Measurements from ENCODE around the gene NFYC.
"Not testable (repeated sequence)": the region's sequence is repeated elsewhere in the genome, so short reads cannot be mapped to it uniquely, and the experiment has no call there.

NFYC gene

GRCh38 chr1:40687059-40687458 is 4.4 kb upstream of the NFYC start:
- no peak overlapping the region for H3K27ac Mint-ChIP-seq

DNA sequence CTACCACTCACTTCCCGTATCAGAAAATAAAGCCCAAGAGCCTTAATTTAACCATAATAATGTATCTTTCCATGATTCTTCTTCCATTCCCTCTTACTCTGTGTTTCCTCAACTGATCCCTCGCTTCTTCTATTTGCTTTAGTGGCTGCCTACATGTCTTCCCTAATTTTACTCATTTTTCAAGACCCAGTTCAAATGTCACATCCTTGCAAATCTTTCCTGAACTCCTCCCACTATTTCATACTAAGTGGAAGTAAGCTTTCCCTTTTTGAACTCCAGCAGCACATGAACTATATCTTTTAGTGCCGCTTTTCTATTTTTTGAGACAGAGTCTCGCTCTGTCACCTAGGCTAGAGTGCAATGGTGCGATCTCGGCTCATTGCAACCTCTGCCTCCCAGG is 3.8 kb upstream of the NFYC start:
- H3K9me3 Mint-ChIP-seq = no peaks in the 10 kb centered on the region
- H3K27me3 Mint-ChIP-seq = no peaks in the 10 kb centered on the region
- DNase-seq (ENCODE audit: low spot score in 2 of 2) (no peak), ATAC-seq (ENCODE audit: low read depth) (no peak)
- no peak overlapping the region for H3K27ac Mint-ChIP-seq
- H3K4me3 Mint-ChIP-seq = no peak overlapping the region
- H3K36me3 Mint-ChIP-seq = peaks cover 12% of the 10 kb centered on the region
- peaks cover 18% of the 10 kb centered on the region for H3K4me1 Mint-ChIP-seq

More at GRCh38 chr1:40687059-40687458, 4.4 kb upstream of the NFYC start:
- H3K9me3 Mint-ChIP-seq = no peaks in the 10 kb centered on the region
- no peaks in the 10 kb centered on the region for H3K27me3 Mint-ChIP-seq
- H3K36me3 Mint-ChIP-seq = peaks cover 12% of the 10 kb centered on the region
- ATAC-seq (ENCODE audit: low read depth) = no peak
- no peak for DNase-seq (ENCODE audit: low spot score in 2 of 2)
- peaks cover 12% of the 10 kb centered on the region for H3K4me1 Mint-ChIP-seq
- no peak overlapping the region for H3K4me3 Mint-ChIP-seq

DNA sequence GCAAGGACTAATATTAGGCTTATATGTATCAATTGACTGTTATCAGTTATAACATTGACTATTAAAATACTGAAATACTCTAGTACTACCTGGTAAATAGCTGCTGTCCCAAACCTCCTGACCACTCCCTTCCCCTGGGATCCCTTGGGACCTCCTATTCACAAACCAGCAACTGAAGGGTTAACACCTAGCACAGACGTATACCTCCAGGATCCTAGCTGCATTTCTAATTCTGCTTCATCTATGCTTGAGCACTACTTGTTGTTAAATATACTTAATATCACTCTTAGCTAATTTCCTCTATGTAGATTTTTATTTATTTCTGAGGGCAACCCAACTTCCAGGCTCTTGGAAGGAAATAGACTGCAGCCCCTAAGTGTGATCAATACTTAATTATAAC is 1.8 kb upstream of the NFYC start:
- Mint-ChIP-seq H3K4me1 (peaks cover 36% of the 10 kb centered on the region), H3K36me3 (peaks cover 12% of the 10 kb centered on the region), H3K9me3 (no peaks in the 10 kb centered on the region), H3K27ac (peak overlapping the region; percentile 75), H3K4me3 (no peak overlapping the region), H3K27me3 (no peaks in the 10 kb centered on the region)
- DNase-seq (ENCODE audit: low spot score in 2 of 2) (no peak), ATAC-seq (ENCODE audit: low read depth) (no peak)

DNA sequence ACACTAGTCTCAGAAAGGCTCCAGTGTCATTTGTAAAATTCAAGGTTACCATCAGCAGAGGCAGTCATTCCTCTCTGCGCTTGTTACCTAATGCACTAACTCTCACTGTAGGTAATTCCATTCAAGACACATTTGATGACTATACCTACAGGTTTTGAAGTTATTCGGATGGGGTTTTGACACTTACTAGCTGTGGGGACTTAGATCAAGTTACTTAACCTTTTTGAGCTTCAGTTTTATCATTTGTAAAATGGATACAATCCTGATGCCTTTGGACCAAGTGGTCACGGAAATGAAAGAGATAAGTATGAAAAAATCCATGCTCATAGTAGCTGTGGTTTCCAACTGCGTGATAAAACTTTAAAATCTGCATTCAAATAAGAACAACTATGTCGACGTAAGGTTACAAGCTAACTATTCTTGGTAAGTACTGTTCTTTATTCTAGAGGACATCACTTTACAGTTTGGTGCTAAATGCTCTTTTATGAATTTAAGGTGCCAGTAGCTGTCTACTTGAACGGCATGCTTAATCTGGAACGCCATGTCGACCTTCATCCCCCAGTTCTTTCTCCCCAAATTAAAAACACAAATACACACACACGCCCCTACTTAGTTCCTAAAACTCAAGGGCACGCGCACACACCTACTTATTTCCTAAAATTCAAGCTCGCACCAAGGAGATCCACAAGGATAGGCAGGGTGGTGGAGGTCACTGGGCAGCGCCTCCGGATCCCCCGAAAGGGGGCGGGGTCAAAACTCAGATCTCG is 550 bp upstream of the NFYC start:
- Mint-ChIP-seq H3K27me3 (no peaks in the 10 kb centered on the region), H3K9me3 (no peaks in the 10 kb centered on the region), H3K4me1 (peaks cover 37% of the 10 kb centered on the region), H3K36me3 (peaks cover 8% of the 10 kb centered on the region), H3K27ac (peak overlapping the region; percentile 98), H3K4me3 (peak overlapping the region; percentile 93)
- DNase-seq (ENCODE audit: low spot score in 2 of 2) (no peak), ATAC-seq (ENCODE audit: low read depth) (no peak)

DNA sequence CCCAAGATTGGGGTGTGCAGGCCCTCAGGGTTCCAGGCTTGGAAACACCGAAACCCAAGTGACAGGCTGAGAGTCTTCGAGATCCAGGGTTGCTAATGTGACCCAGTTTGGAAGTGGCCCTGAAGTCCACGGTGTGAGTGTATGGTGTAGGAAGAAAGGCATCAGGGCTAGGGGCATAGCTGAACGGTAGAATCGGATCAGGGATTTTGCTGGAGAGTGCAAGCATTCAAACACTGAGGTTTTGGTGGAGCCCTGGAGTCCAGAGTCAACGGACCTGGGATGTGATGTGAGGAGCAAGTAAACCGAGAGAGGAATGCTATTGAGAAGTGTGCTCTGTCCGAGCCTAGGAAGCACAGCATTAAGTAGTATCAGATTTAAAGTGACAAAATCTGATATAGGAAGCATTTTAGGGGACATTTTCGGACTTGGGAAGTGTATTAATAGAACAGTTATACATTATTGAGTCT is 958 bp downstream of the NFYC start:
- Mint-ChIP-seq H3K27me3 (no peaks in the 10 kb centered on the region), H3K27ac (peak overlapping the region; percentile 98), H3K36me3 (peaks cover 12% of the 10 kb centered on the region), H3K4me3 (peak overlapping the region; percentile 93), H3K4me1 (peaks cover 48% of the 10 kb centered on the region), H3K9me3 (no peaks in the 10 kb centered on the region)
- ATAC-seq (ENCODE audit: low read depth) (no peak), DNase-seq (ENCODE audit: low spot score in 2 of 2) (no peak)

DNA sequence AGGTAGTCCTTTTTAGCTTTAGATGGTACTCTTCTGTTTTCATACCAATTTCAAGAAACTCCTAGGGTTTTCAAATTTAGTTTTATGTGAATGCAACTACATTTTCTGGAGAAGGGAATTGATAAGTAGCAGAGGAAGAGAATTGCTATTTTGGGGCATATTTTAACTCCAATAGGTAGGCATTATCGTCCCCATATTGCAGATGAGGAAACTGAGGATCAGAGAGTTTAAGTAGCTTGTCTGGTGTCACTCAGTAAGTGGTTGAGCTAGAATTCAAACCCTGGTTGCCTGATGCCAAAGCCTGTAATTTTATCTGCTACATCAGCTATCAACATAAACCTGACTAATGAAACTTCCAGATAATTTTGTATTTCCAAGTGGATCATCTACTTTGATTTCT is 1.9 kb downstream of the NFYC start:
- Mint-ChIP-seq H3K9me3 (no peaks in the 10 kb centered on the region), H3K4me3 (peak overlapping the region; percentile 50), H3K36me3 (peaks cover 9% of the 10 kb centered on the region), H3K4me1 (peaks cover 52% of the 10 kb centered on the region), H3K27me3 (no peaks in the 10 kb centered on the region), H3K27ac (peak overlapping the region; percentile 98)
- ATAC-seq (ENCODE audit: low read depth) (no peak), DNase-seq (ENCODE audit: low spot score in 2 of 2) (no peak)

DNA sequence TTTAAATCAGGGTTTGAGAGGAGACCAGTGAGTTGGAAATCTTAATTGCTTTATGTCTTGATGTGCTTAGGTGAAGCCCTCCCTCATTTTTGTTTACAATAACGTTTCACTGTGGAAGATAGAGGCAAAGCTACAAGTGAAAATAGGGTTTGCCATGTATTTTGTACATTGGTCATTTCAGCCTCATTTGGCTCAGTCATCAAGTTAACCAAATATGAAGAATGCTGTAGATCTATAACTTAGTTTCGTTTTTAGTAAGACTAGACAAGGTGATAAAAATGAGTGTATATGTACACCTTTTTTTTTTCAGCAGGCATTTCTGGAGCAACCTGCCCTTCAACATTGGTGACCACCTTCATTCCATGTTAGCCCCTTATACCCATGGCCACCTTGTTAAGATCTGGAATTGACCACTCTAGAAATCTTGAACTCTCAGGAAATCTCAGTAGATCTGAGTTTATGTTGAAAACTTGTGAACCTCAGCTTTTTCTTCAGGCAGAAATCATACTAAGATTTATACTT is 2.9 kb downstream of the NFYC start:
- peaks cover 62% of the 10 kb centered on the region for H3K4me1 Mint-ChIP-seq
- peak overlapping the region; percentile 59 for H3K4me3 Mint-ChIP-seq
- DNase-seq (ENCODE audit: low spot score in 2 of 2) = no peak
- H3K36me3 Mint-ChIP-seq = peaks cover 9% of the 10 kb centered on the region
- no peaks in the 10 kb centered on the region for H3K9me3 Mint-ChIP-seq
- ATAC-seq (ENCODE audit: low read depth) = no peak
- H3K27me3 Mint-ChIP-seq = no peaks in the 10 kb centered on the region
- peak overlapping the region; percentile 82 for H3K27ac Mint-ChIP-seq

DNA sequence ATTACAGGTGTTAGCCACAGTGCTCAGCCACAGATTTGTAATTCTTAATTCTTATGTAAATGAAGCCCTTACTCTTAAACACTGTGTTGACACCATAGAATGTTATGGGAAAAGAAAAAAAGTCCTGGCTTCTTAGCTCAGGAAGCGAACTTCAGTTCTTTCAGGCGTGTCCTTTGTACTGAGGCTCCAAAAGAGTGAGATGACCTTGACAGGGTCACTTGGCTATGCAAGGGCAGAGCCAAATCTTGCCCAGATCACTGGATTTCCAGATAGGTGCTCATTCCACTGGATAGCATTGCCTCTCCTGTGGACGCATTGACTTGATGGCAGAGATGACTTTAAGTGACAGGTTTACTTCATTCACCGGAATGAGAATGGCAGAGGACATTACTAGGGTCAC is 4.8 kb downstream of the NFYC start:
- Mint-ChIP-seq H3K9me3 (no peaks in the 10 kb centered on the region), H3K4me3 (peak overlapping the region; percentile 17), H3K27ac (peak overlapping the region; percentile 11), H3K4me1 (peaks cover 64% of the 10 kb centered on the region), H3K36me3 (peaks cover 9% of the 10 kb centered on the region), H3K27me3 (no peaks in the 10 kb centered on the region)
- ATAC-seq (ENCODE audit: low read depth) (no peak), DNase-seq (ENCODE audit: low spot score in 2 of 2) (no peak)

DNA sequence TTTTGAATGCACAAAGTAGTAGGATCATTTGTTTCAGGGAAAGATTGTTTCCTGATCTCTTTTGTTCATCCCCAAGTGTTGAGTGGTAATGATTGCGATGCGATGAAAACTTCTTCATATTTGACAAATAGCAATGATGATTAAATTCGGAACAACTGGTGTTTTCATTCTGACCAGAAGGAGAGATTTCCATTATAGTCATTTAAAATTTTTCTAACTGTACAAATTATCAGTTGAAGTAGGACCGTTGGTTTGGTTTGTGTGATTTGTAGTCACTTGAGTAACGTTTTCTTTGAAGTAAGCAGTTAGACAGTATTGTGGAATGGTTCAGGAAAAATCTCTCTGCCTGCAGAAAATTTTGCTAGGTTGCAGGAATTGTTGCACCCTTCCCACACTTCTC is 5.9 kb downstream of the NFYC start:
- H3K4me3 Mint-ChIP-seq = peak overlapping the region; percentile 55
- peaks cover 9% of the 10 kb centered on the region for H3K36me3 Mint-ChIP-seq
- H3K27me3 Mint-ChIP-seq = no peaks in the 10 kb centered on the region
- no peaks in the 10 kb centered on the region for H3K9me3 Mint-ChIP-seq
- ATAC-seq (ENCODE audit: low read depth) = no peak
- DNase-seq (ENCODE audit: low spot score in 2 of 2) = no peak
- peaks cover 63% of the 10 kb centered on the region for H3K4me1 Mint-ChIP-seq
- H3K27ac Mint-ChIP-seq = peak overlapping the region; percentile 11

GRCh38 chr1:40699787-40700186 is 8.3 kb downstream of the NFYC start:
- Mint-ChIP-seq H3K4me1 (peaks cover 53% of the 10 kb centered on the region), H3K27ac (peak overlapping the region; percentile 90), H3K9me3 (no peaks in the 10 kb centered on the region), H3K36me3 (peaks cover 9% of the 10 kb centered on the region), H3K4me3 (peak overlapping the region; percentile 71), H3K27me3 (no peaks in the 10 kb centered on the region)
- DNase-seq (ENCODE audit: low spot score in 2 of 2) = peak in 1 of 2 donors; percentile 23
- peak; percentile 88 for ATAC-seq (ENCODE audit: low read depth)

GRCh38 chr1:40701684-40702083 is 10.2 kb downstream of the NFYC start:
- H3K27me3 Mint-ChIP-seq = no peaks in the 10 kb centered on the region
- no peak overlapping the region for H3K4me3 Mint-ChIP-seq
- ATAC-seq (ENCODE audit: low read depth) (no peak), DNase-seq (ENCODE audit: low spot score in 2 of 2) (no peak)
- H3K9me3 Mint-ChIP-seq = no peaks in the 10 kb centered on the region
- peaks cover 58% of the 10 kb centered on the region for H3K4me1 Mint-ChIP-seq
- H3K27ac Mint-ChIP-seq = peak overlapping the region; percentile 58
- H3K36me3 Mint-ChIP-seq = peaks cover 6% of the 10 kb centered on the region

GRCh38 chr1:40702810-40703209 is 11.3 kb downstream of the NFYC start:
- H3K27ac Mint-ChIP-seq; H3K36me3 Mint-ChIP-seq; ATAC-seq (ENCODE audit: low read depth); H3K27me3 Mint-ChIP-seq; DNase-seq (ENCODE audit: low spot score in 2 of 2); H3K9me3 Mint-ChIP-seq: not testable (repeated sequence)
- H3K4me3 Mint-ChIP-seq = peak overlapping the region; percentile 14
- H3K4me1 Mint-ChIP-seq = peaks cover 47% of the 10 kb centered on the region

DNA sequence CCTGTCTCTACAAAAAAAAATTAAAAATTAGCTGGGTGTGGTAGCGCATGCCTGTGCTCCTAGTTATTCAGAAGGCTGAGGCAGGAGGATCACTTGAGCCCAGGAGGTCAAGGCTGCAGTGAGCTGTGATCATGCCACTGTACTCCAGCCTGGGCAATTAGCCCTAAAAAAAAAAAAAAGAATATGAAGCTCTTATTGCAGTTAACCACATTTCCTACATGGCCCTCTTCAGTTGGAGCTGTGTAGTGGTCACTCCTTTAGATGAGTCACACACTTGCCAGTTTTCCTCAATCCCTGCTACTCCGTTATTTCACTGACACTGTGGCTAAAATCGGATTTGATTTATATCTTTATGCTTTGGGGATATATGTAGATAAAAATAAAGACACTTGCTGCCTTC is 11.8 kb downstream of the NFYC start:
- H3K36me3 Mint-ChIP-seq = no peaks in the 10 kb centered on the region
- no peak overlapping the region for H3K4me3 Mint-ChIP-seq
- no peak overlapping the region for H3K27ac Mint-ChIP-seq
- DNase-seq (ENCODE audit: low spot score in 2 of 2) = no peak
- H3K9me3 Mint-ChIP-seq = no peaks in the 10 kb centered on the region
- ATAC-seq (ENCODE audit: low read depth) = no peak
- H3K4me1 Mint-ChIP-seq = peaks cover 49% of the 10 kb centered on the region
- no peaks in the 10 kb centered on the region for H3K27me3 Mint-ChIP-seq

GRCh38 chr1:40704817-40705733 is 13.6 kb downstream of the NFYC start:
- H3K4me3 Mint-ChIP-seq = no peak overlapping the region
- peaks cover 1% of the 10 kb centered on the region for H3K36me3 Mint-ChIP-seq
- H3K4me1 Mint-ChIP-seq = peaks cover 37% of the 10 kb centered on the region
- no peaks in the 10 kb centered on the region for H3K27me3 Mint-ChIP-seq
- ATAC-seq (ENCODE audit: low read depth) = no peak
- DNase-seq (ENCODE audit: low spot score in 2 of 2) = no peak
- H3K9me3 Mint-ChIP-seq = no peaks in the 10 kb centered on the region
- peak overlapping the region; percentile 50 for H3K27ac Mint-ChIP-seq

All from memory B cell (primary cell).